NCI-H82 treated with DMSO at 0.1 percent for 48 hours (cell line): Measurements from ENCODE around the gene TECRL.

Source experiments
- DNase-seq: peaks from one replicate; lab custom pipeline; 2025; ENCODE audit not compliant: unreplicated experiment; lab: John Stamatoyannopoulos, UW

The TECRL gene

DNA sequence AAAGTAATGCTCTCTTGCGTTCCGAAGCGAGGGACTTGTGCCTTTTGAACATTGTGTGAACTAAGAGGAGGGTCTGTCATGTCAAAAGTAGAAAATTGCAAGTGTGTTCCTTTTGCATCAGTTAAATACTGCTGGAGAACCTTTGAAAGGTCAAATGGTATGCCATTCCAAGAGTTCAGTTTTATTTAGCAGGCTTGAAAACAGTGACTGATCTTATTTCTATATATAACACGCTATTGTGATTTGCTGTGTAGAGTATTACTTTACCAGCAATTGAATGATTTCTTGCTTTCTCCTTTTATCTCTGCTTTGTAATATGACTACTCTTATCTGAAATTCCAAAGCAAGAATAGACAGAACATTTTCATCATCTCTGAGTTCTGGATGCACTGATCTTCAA is at the start of gene TECRL:
TECRL (minus strand) TSS at position 151 of the 400 bp plus-strand sequence; CDS start at position 52, 99 bp downstream.
- no peak for DNase-seq

DNA sequence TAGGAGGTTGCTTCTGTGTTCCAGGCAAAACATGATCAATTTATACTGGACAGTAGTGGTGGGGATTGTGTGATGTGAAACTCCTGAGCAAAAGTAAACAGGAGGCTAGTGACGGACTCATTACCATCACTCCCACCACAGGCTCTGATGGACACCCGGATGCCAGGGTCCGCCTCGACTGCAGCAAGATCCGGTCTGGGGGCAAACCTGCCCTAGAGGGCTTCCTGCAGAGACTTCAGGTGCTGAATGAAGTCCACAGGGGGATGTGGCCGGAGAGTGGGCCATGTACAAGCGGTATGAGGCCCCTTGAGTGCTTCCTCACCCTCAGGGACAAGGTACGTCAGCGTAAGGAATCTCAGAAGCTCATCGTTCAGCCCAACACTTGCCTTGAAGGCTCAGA is 23.4 kb upstream of the TECRL start:
- DNase-seq, result no peak

- no peak for DNase-seq
Measured at GRCh38 chr4:64430933-64431332, 21.7 kb upstream of the TECRL start.

DNA sequence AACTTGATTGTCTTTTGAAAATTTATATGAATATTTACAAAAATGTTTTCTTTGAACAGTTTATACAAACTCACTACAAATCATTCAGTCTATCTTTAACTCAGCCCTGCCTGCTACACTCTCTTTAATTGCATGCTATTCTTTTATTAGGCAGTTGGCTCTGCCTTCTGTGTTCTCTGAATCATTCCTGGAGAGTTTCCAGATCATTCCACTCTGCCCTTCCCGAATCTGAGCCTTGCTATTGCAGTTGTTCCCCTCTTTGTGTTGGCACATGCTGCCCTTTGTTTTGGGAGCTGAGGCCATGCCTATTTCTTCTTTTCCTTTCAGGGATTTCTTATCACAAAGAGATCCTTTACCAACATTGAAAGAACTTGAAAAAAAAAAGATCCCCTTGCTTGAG is 8.7 kb upstream of the TECRL start:
- no peak for DNase-seq

DNA sequence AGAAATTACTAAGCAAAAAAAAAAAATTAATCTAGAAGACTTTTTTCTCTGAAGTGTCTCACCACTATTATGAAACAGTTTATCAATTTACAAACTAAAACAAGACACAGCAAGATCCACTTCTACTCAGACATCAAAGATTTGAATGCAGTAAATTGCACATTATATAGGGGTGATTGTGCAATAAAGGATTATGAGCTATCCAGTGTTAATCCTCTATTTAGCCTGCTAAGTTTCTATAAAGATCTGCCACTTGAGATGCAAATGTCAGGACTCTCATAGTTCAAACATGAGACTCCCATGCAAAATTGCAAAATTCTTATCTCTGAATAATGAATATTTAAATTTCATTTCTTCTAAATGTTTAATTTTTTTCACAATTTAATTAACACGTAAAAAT is 2.2 kb downstream of the TECRL start:
- DNase-seq, result no peak

GRCh38 chr4:64405761-64406160 is 3.5 kb downstream of the TECRL start:
- DNase-seq, result no peak

- no peak for DNase-seq
Measured at GRCh38 chr4:64402684-64403083, 6.6 kb downstream of the TECRL start.

DNA sequence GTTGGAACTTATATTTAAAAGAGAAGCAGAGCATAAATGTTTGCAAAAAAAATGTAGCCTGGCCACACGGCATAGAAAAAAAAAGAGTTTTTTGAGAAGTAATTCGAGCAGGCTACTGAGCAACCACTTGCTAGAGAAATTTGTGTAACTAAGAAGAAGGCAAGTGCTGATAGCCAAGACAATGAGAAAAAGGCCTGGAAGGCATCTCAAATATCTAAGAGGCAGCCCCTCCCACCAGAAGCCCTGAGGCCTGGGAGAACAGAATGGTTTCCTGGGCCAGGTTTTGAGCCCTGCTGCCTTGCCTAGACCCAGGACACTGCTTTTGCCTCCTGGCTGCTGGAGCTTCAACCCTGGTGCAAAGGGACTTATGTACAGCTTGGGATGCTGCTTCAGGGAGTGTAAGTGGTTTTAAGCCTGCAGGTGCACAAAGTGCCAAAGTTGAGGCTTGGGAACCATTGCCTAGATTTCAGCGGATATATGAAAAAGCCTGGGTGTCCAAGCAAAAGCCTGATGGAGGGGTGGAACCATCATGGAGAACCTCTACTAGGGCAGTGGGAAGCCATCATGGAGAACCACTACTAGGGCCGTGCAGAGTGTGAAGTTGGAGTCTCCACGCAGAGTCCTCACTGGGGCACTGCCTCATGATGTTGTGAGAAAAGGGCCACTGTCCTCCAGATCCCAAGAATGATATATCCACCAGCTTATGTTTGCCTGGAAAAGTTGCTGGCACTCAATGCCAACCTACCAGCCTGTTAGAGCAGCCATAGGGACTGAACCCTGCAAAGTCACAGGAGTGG is 9.7 kb downstream of the TECRL start:
- DNase-seq, result no peak

DNA sequence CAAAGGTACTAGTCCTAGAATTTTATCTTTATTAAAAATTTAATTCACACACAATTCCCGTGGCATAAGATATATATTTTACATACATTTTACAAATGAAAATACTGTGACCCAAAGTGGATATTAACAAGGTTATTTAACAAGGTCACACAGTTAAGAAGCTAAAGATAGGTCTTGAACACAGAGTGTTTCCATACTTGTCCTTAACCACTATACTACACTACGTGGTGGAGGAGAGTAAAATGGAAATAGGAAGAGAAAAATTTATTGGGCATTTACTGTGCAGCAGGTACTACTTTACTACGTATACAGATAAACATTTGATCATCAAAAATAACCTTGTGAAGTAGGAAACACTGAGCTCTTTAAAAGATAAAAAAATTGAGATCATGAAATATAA is 14.8 kb downstream of the TECRL start:
- no peak for DNase-seq

DNA sequence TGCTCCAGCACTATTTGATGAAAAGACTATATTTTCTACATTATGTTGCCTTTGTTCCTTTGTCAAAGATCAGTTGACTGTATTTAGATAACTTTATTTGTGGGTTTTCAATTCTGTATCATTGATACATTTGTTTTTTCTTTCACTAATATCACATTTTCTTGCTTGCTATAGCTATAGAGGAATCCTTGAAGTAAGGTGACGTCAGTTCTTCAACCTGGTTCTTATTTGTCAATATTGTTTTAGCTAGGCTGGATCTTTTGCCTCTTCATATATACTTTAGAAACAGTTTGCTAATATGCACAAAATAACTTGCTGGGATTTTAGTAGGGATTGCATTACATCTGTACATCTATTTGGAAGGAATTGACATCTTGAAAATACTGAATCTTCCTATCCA is 21.0 kb downstream of the TECRL start:
- DNase-seq, result no peak

GRCh38 chr4:64385220-64385619 is 24.0 kb downstream of the TECRL start:
- no peak for DNase-seq

GRCh38 chr4:64384237-64385203 is 24.7 kb downstream of the TECRL start:
- DNase-seq, result no peak

DNA sequence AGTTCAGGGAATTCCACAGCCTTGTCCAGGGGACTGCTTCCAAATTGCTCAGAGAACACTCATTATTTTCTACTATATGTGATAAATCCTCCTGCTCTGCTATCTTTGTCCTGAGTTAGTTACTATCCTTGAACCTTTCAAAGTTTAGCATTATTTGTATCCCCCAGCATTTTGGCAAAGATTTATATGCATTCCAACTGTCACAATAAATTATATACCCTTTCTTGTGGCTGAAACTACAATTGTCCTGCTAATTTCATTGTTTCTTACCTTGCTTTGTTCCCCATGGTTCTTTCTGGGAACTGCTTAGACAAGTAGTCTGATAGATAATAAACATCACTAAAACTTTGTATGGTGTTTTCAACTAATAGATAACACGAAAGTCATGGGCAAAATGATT is 40.5 kb downstream of the TECRL start:
- no peak for DNase-seq

DNA sequence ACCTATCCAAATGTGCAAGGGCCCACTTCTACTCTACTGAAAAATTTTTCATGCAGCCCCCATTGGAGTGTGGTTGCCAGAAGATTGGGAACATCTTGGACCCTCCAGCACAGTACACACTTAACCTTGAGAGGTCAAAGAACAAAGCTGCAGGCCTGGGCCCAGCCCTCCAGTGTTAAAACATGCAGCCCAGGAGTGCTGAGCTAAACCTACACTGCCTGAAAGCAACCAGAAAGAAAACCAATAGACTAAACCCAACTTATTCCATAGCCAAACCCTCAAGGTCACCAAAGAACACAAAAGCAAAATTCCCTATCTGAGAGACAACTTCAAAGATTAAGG is 47.9 kb downstream of the TECRL start:
- DNase-seq, result no peak

- no peak for DNase-seq
Measured at GRCh38 chr4:64360664-64361398, 48.4 kb downstream of the TECRL start.

DNA sequence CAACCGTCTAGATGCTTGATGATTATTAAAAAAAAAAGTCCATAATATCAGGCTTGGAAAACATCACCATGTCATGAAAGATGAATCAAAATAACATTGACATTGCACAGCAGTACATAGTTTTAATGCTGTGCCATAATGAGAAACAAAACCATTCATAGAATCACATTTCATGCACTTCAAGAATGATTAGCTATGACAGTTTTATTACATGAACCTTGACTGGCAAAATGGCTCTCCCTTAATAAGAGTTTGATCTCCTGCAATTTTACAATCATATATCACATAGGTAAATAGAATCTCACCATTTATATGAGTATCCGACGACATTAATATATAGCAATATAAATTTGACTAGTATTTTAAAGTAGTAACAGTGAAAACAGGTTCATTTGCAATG is 49.8 kb downstream of the TECRL start:
- DNase-seq, result no peak

GRCh38 chr4:64353904-64354303 is 55.3 kb downstream of the TECRL start:
- DNase-seq, result no peak

GRCh38 chr4:64341711-64342110 is 67.5 kb downstream of the TECRL start:
- no peak for DNase-seq

GRCh38 chr4:64340218-64341110 is 68.8 kb downstream of the TECRL start:
- no peak for DNase-seq

- no peak for DNase-seq
Measured at GRCh38 chr4:64334964-64335363, 74.3 kb downstream of the TECRL start.
